HG02759 (cell line): ENCODE measurements around the gene GTF2A2.

Source experiments
- ATAC-seq: cut with Tn5 transposase; IDR thresholded peaks from one replicate; pipeline ENCODE4 v1.9.1; 2021; ENCODE audit warnings: mild to moderate bottlenecking, moderate library complexity; ENCODE audit not compliant: unreplicated experiment

GTF2A2 gene

GRCh38 chr15:59609730-59610712 lies 47.3 kb downstream of the GTF2A2 start:
- ATAC-seq = no peak

- ATAC-seq = no peak
These were observed 51.3 kb downstream of the GTF2A2 start for GRCh38 chr15:59605994-59606393.

GRCh38 chr15:59598461-59598860 lies 58.9 kb downstream of the GTF2A2 start:
- ATAC-seq = no peak

GRCh38 chr15:59596640-59597039 lies 60.7 kb downstream of the GTF2A2 start:
- ATAC-seq = no peak

- ATAC-seq = no peak
These were observed 61.8 kb downstream of the GTF2A2 start for GRCh38 chr15:59595434-59595915.

GRCh38 chr15:59594991-59595390 lies 62.3 kb downstream of the GTF2A2 start:
- ATAC-seq = no peak

- ATAC-seq = no peak
These were observed 62.8 kb downstream of the GTF2A2 start for GRCh38 chr15:59594493-59594942.

GRCh38 chr15:59591356-59591755 lies 66.0 kb downstream of the GTF2A2 start:
- ATAC-seq = no peak

- ATAC-seq = no peak
These were observed 67.3 kb downstream of the GTF2A2 start for GRCh38 chr15:59590027-59590426.
